Measurements from ENCODE around the gene DTD1.

The DTD1 gene

GRCh38 chr20:18743665-18744440 is 156.0 kb downstream of the DTD1 start:
- Histone ChIP-seq H3K36me3 (ENCODE audit: insufficient read depth, low read length) (no peaks in the 10 kb centered on the region), H3F3A (ENCODE audit: low read depth) (no peaks in the 10 kb centered on the region), H3K9me3 (ENCODE audit: insufficient read depth, low read depth, low read length) (no peaks in the 10 kb centered on the region), H4K20me1 (ENCODE audit: insufficient read depth, low read length, poor library complexity, severe bottlenecking) (no peaks in the 10 kb centered on the region), H2AFZ (ENCODE audit: low read length) (no peak overlapping the region), H3K9me2 (replicated peaks; ENCODE audit: low read depth, low read length) (no peaks in the 10 kb centered on the region), H3K27me3 (ENCODE audit: insufficient read depth, low read length, poor library complexity, severe bottlenecking) (no peaks in the 10 kb centered on the region), H3K4me1 (ENCODE audit: insufficient read depth, low read length, poor library complexity, severe bottlenecking) (no peaks in the 10 kb centered on the region), H3K4me3 (ENCODE audit: low read length, poor library complexity, severe bottlenecking) (no peak overlapping the region), H3K4me2 (ENCODE audit: low read depth, low read length, poor library complexity, severe bottlenecking) (no peak overlapping the region), H3K79me2 (ENCODE audit: insufficient read depth, low read length) (no peaks in the 10 kb centered on the region), H3K9ac (ENCODE audit: low read depth, low read length, poor library complexity, severe bottlenecking) (no peak overlapping the region)
- TF ChIP-seq EZH2phosphoT487 (IDR thresholded peaks at IDR 0.05; ENCODE audit: borderline replicate concordance), result no peak
- TF ChIP-seq, protein P1, sequence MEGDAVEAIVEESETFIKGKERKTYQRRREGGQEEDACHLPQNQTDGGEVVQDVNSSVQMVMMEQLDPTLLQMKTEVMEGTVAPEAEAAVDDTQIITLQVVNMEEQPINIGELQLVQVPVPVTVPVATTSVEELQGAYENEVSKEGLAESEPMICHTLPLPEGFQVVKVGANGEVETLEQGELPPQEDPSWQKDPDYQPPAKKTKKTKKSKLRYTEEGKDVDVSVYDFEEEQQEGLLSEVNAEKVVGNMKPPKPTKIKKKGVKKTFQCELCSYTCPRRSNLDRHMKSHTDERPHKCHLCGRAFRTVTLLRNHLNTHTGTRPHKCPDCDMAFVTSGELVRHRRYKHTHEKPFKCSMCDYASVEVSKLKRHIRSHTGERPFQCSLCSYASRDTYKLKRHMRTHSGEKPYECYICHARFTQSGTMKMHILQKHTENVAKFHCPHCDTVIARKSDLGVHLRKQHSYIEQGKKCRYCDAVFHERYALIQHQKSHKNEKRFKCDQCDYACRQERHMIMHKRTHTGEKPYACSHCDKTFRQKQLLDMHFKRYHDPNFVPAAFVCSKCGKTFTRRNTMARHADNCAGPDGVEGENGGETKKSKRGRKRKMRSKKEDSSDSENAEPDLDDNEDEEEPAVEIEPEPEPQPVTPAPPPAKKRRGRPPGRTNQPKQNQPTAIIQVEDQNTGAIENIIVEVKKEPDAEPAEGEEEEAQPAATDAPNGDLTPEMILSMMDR (conservative IDR thresholded peaks at IDR 0.05; ENCODE audit: low read length), result no peak

DNA sequence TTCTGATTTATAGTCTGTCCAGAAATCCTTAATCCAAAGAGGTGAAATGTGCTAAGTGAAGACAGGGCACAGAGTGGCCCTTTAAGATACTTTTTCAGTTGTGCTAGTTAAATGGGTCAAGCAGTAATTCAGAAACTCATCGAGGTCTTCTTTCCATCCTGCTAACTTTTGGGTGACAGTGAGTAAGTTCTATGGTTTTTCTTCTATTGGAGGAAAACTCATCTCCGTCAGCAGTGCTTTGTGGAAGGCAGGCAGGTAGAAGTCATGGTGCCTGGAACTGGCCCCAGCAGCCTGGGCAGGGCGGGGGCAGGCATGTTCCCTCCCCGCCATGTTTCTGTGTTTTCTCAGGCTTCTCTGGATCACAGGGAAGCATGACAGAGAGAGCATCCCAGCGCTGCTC is 159.2 kb downstream of the DTD1 start:
- Histone ChIP-seq H3K36me3 (ENCODE audit: insufficient read depth, low read length) (no peaks in the 10 kb centered on the region), H2AFZ (ENCODE audit: low read length) (no peak overlapping the region), H4K20me1 (ENCODE audit: insufficient read depth, low read length, poor library complexity, severe bottlenecking) (no peaks in the 10 kb centered on the region), H3K27me3 (ENCODE audit: insufficient read depth, low read length, poor library complexity, severe bottlenecking) (no peaks in the 10 kb centered on the region), H3K9me3 (ENCODE audit: insufficient read depth, low read depth, low read length) (no peaks in the 10 kb centered on the region), H3F3A (ENCODE audit: low read depth) (no peaks in the 10 kb centered on the region), H3K4me1 (ENCODE audit: insufficient read depth, low read length, poor library complexity, severe bottlenecking) (no peaks in the 10 kb centered on the region), H3K4me2 (ENCODE audit: low read depth, low read length, poor library complexity, severe bottlenecking) (no peak overlapping the region), H3K9ac (ENCODE audit: low read depth, low read length, poor library complexity, severe bottlenecking) (no peak overlapping the region), H3K9me2 (replicated peaks; ENCODE audit: low read depth, low read length) (no peaks in the 10 kb centered on the region), H3K4me3 (ENCODE audit: low read length, poor library complexity, severe bottlenecking) (no peak overlapping the region), H3K79me2 (ENCODE audit: insufficient read depth, low read length) (no peaks in the 10 kb centered on the region)
- no peak for TF ChIP-seq EZH2phosphoT487 (IDR thresholded peaks at IDR 0.05; ENCODE audit: borderline replicate concordance)
- TF ChIP-seq, protein P1 (conservative IDR thresholded peaks at IDR 0.05; ENCODE audit: low read length), result no peak

- no peaks in the 10 kb centered on the region for H3F3A ChIP-seq (ENCODE audit: low read depth)
- no peaks in the 10 kb centered on the region for H3K4me1 ChIP-seq (ENCODE audit: insufficient read depth, low read length, poor library complexity, severe bottlenecking)
- H4K20me1 ChIP-seq (ENCODE audit: insufficient read depth, low read length, poor library complexity, severe bottlenecking), result no peaks in the 10 kb centered on the region
- no peaks in the 10 kb centered on the region for H3K9me3 ChIP-seq (ENCODE audit: insufficient read depth, low read depth, low read length)
- H3K36me3 ChIP-seq (ENCODE audit: insufficient read depth, low read length), result no peaks in the 10 kb centered on the region
- no peak overlapping the region for H2AFZ ChIP-seq (ENCODE audit: low read length)
- no peaks in the 10 kb centered on the region for H3K79me2 ChIP-seq (ENCODE audit: insufficient read depth, low read length)
- H3K9me2 ChIP-seq (replicated peaks; ENCODE audit: low read depth, low read length), result no peaks in the 10 kb centered on the region
- no peaks in the 10 kb centered on the region for H3K27me3 ChIP-seq (ENCODE audit: insufficient read depth, low read length, poor library complexity, severe bottlenecking)
- no peak overlapping the region for H3K9ac ChIP-seq (ENCODE audit: low read depth, low read length, poor library complexity, severe bottlenecking)
- H3K4me3 ChIP-seq (ENCODE audit: low read length, poor library complexity, severe bottlenecking), result no peak overlapping the region
- TF ChIP-seq EZH2phosphoT487 (IDR thresholded peaks at IDR 0.05; ENCODE audit: borderline replicate concordance), result no peak
- TF ChIP-seq, protein P1 (conservative IDR thresholded peaks at IDR 0.05; ENCODE audit: low read length), result no peak
- H3K4me2 ChIP-seq (ENCODE audit: low read depth, low read length, poor library complexity, severe bottlenecking), result no peak overlapping the region
Measured at GRCh38 chr20:18748987-18749386, 161.1 kb downstream of the DTD1 start.

All from Loucy (cell line).